ENCODE results near the gene POPDC3. TPM values are rescaled to one million over a fixed set of nuclear protein-coding genes. Genes with fewer than 3 reads are reported as not detected.

Gene POPDC3
- total and polyA plus RNA-seq, 2 of the 4 experiments (the other 2 are of a cell fraction) = 22.7 to 25.8 TPM

DNA sequence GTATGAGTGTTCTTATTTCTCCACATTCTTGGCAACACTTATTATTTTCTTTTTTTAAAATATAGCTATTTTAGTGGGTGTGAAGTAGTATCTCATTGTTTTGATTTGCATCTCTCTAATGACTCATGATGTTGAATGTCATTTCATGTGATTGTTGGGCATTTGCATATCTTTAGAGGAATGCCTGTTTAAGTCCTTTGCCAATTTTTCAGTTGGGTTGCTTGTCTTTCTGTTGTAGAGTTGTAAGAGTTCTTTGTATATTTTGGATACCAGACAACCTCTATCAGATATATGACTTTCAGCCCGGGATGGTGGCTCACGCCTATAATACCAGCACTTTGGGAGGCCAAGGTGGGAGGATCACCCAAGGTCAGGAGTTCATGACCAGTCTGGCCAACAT, 5.1 kb upstream of the POPDC3 start:
- no CpG with 5 or more reads among the region's 2 CpGs for WGBS, 2 experiments (ENCODE audit: extremely low coverage in 2 of 2, insufficient read length in 1 of 2)
- no peak overlapping the region for H2AK9ac ChIP-seq (replicated peaks; ENCODE audit: low read depth, low read length, poor library complexity)
- POLR2A ChIA-PET (ENCODE audit: unreplicated experiment) = no interaction called here
- no peak overlapping the region for H3K4me3 ChIP-seq (ENCODE audit: insufficient read depth, low read depth, low read length)
- DNase-seq (peak; percentile 45), ATAC-seq (ENCODE audit: low read depth) (no peak)
- H4K5ac ChIP-seq (ENCODE audit: low read depth, low read length) = no peak overlapping the region
- H3K9me3 ChIP-seq (ENCODE audit: control insufficient read depth, insufficient read depth, low read length) = no peaks in the 10 kb centered on the region
- no peaks in the 10 kb centered on the region for H4K20me1 ChIP-seq (ENCODE audit: insufficient read depth, low read length)
- in situ Hi-C loops (cut with MboI; ENCODE audit: low sequenced_read_pairs) = no loop called here
- no peak overlapping the region for H3K14ac ChIP-seq (replicated peaks; ENCODE audit: low read depth, low read length)
- no peak overlapping the region for H3K9ac ChIP-seq (ENCODE audit: low read depth, low read length)
- no TSS peak for BruUV-seq (replicated peaks)
- H2BK5ac ChIP-seq (ENCODE audit: low read depth, low read length, poor library complexity, severe bottlenecking) = no peak overlapping the region
- H3K36me3 ChIP-seq (ENCODE audit: control insufficient read depth, insufficient read depth, low read length) = no peaks in the 10 kb centered on the region
- dilution Hi-C loops (cut with HindIII; ENCODE audit: low sequenced_read_pairs, unreplicated experiment) = no loop called here
- no peak overlapping the region for H2AK5ac ChIP-seq (ENCODE audit: low read depth, low read length)
- peaks cover 0 to 10% of the 10 kb centered on the region in 2 experiments; a peak in 2 of 4 replicates for H3K79me1 ChIP-seq (ENCODE audit: low read depth in 1 of 2, low read length in 2 of 2)
- H2AFZ ChIP-seq (replicated peaks; ENCODE audit: low read length, poor library complexity) = no peak overlapping the region
- no peak overlapping the region for H3K4ac ChIP-seq (ENCODE audit: low read depth, low read length)
- H3K27me3 ChIP-seq (ENCODE audit: control insufficient read depth, insufficient read depth, low read length) = no peaks in the 10 kb centered on the region
- no peak for TF ChIP-seq SMC3 (IDR thresholded peaks at IDR 0.05; ENCODE audit: low read depth, low read length)
- TF ChIP-seq RCOR1 (IDR thresholded peaks at IDR 0.05; ENCODE audit: insufficient replicate concordance, low read length) = no peak
- no peak for TF ChIP-seq RFX5 (IDR thresholded peaks at IDR 0.05; ENCODE audit: low read depth, low read length)
- TF ChIP-seq, protein P1, sequence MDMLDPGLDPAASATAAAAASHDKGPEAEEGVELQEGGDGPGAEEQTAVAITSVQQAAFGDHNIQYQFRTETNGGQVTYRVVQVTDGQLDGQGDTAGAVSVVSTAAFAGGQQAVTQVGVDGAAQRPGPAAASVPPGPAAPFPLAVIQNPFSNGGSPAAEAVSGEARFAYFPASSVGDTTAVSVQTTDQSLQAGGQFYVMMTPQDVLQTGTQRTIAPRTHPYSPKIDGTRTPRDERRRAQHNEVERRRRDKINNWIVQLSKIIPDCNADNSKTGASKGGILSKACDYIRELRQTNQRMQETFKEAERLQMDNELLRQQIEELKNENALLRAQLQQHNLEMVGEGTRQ (IDR thresholded peaks at IDR 0.05; ENCODE audit: low read depth, low read length) = no peak
- TF ChIP-seq MXI1 (IDR thresholded peaks at IDR 0.05; ENCODE audit: borderline replicate concordance, low read depth, low read length) = no peak
- TF ChIP-seq NFE2L2 (IDR thresholded peaks at IDR 0.05; ENCODE audit: low read depth, low read length) = no peak
- no peak for TF ChIP-seq RAD21 (IDR thresholded peaks at IDR 0.05; ENCODE audit: low read length)
- TF ChIP-seq CEBPB (IDR thresholded peaks at IDR 0.05; ENCODE audit: low read depth, low read length) = no peak
- TF ChIP-seq, protein P2, sequence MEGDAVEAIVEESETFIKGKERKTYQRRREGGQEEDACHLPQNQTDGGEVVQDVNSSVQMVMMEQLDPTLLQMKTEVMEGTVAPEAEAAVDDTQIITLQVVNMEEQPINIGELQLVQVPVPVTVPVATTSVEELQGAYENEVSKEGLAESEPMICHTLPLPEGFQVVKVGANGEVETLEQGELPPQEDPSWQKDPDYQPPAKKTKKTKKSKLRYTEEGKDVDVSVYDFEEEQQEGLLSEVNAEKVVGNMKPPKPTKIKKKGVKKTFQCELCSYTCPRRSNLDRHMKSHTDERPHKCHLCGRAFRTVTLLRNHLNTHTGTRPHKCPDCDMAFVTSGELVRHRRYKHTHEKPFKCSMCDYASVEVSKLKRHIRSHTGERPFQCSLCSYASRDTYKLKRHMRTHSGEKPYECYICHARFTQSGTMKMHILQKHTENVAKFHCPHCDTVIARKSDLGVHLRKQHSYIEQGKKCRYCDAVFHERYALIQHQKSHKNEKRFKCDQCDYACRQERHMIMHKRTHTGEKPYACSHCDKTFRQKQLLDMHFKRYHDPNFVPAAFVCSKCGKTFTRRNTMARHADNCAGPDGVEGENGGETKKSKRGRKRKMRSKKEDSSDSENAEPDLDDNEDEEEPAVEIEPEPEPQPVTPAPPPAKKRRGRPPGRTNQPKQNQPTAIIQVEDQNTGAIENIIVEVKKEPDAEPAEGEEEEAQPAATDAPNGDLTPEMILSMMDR (conservative IDR thresholded peaks at IDR 0.05; ENCODE audit: low read depth, low read length) = no peak
- no peak for TF ChIP-seq BHLHE40 (IDR thresholded peaks at IDR 0.05; ENCODE audit: low read depth, low read length)
- TF ChIP-seq CHD1 (IDR thresholded peaks at IDR 0.05; ENCODE audit: low read depth, low read length) = no peak
- no peak for TF ChIP-seq POLR2A (IDR thresholded peaks at IDR 0.05; ENCODE audit: low read depth, low read length)
- TF ChIP-seq, protein P3, sequence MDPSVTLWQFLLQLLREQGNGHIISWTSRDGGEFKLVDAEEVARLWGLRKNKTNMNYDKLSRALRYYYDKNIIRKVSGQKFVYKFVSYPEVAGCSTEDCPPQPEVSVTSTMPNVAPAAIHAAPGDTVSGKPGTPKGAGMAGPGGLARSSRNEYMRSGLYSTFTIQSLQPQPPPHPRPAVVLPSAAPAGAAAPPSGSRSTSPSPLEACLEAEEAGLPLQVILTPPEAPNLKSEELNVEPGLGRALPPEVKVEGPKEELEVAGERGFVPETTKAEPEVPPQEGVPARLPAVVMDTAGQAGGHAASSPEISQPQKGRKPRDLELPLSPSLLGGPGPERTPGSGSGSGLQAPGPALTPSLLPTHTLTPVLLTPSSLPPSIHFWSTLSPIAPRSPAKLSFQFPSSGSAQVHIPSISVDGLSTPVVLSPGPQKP (IDR thresholded peaks at IDR 0.05; ENCODE audit: borderline replicate concordance, low read depth, low read length) = no peak
- no peak for TF ChIP-seq MAZ (IDR thresholded peaks at IDR 0.05; ENCODE audit: borderline replicate concordance, low read depth, low read length)
- TF ChIP-seq FOS (IDR thresholded peaks at IDR 0.05; ENCODE audit: low read depth, low read length) = no peak
- no peak for TF ChIP-seq MAFK (IDR thresholded peaks at IDR 0.05; ENCODE audit: low read depth, low read length)
- no peak overlapping the region for H3K23ac ChIP-seq (ENCODE audit: low read depth, low read length)
- H2BK15ac ChIP-seq (ENCODE audit: low read depth, low read length) = no peak overlapping the region
- no peak overlapping the region for H2BK20ac ChIP-seq (ENCODE audit: low read depth, low read length)
- H4K91ac ChIP-seq (ENCODE audit: insufficient read depth, low read depth, low read length) = no peak overlapping the region
- CTCF ChIA-PET = no interaction called here
- H3K9me1 ChIP-seq (ENCODE audit: insufficient read depth, low read length) = no peaks in the 10 kb centered on the region
- intact Hi-C loops (cut with micrococcal nuclease) = no loop called here
- no peak overlapping the region for H4K8ac ChIP-seq (ENCODE audit: low read depth in 2 of 2, low read length in 2 of 2)
- no peak overlapping the region for H3K56ac ChIP-seq (ENCODE audit: extremely low read depth, insufficient read depth, low read length)
- no peaks in the 10 kb centered on the region for H3K4me1 ChIP-seq (ENCODE audit: control insufficient read depth, insufficient read depth, low read length)
- no peak overlapping the region for H2BK120ac ChIP-seq (ENCODE audit: low read depth, low read length)
- H3K4me2 ChIP-seq (ENCODE audit: low read depth, low read length) = no peak overlapping the region
- no peak overlapping the region for H3K18ac ChIP-seq (ENCODE audit: low read depth, low read length)
- no peak overlapping the region for H3K27ac ChIP-seq (ENCODE audit: insufficient read depth, low read length)

Data from IMR-90 (cell line).